K562 (cell line): ENCODE measurements around the gene TPGS1. TPM values are rescaled to one million over a fixed set of nuclear protein-coding genes. Genes with fewer than 3 reads are reported as not detected.

ENCODE experiments used
- ATAC-seq: fragments of 200-7000 bp; cut with Tn5 transposase; 3 replicates; pipeline ENCODE4 v1.9.1; 2020; ENCODE audit warnings: moderate library complexity
- BruUV-seq: library from RNA; stranded (reverse); fragments of 400-500 nt; replicated peaks from 2 replicates; lab custom pipeline; 2021; lab: Mats Ljungman, UMichigan
- CTCF ChIA-PET: fragments of 300-600 bp; formaldehyde crosslinking; extraction: SDS; loops from one replicate; lab custom pipeline; 2021; ENCODE audit warnings: low intra/inter-chr PET ratio; lab: Yijun Ruan, JAX
- POLR2A ChIA-PET: fragments of 300-600, 350-650 bp; sonication (Branson Sonifier 250); formaldehyde crosslinking; extraction: SDS; loops from one replicate; lab custom pipeline; 2021; ENCODE audit warnings: antibody characterized with exemption, inconsistent platforms; lab: Yijun Ruan, JAX
- DNase-seq, 4 experiments: peaks; one replicate each; pipeline versions ENCODE4 v3.0.0 to v3.0.0-alpha.2; 2011 to 2018; ENCODE audit warnings: low spot score in 3 of 4, mixed read lengths in 3 of 4; ENCODE audit errors: extremely low read depth in 1 of 4
- FAIRE-seq: peaks from 2 replicates; lab custom pipeline; 2011; peaks lifted over from hg19 to GRCh38; lab: Jason Lieb, UNC
- H2AFZ ChIP-seq: 2 replicates; pipeline ENCODE4 v1.6.0; 2011; ENCODE audit warnings: low read depth, low read length, control low read depth, inconsistent platforms
- H3K27ac ChIP-seq: fragments of 200-600 bp; 3 replicates; pipeline ENCODE4 v1.8.0; 2011; ENCODE audit warnings: low read depth, mild to moderate bottlenecking, control low read depth, inconsistent platforms, low read length, moderate library complexity, mixed read lengths; ENCODE audit errors: extremely low read depth
- H3K27me3 ChIP-seq, 2 experiments: fragments of 300-600 bp in 1 of 2; 2 replicates in 1 of 2; 3 replicates in 1 of 2; pipeline versions ENCODE4 v1.6.0 to v1.8.0; 2011; ENCODE audit warnings: inconsistent platforms in 2 of 2, low read length in 2 of 2, mild to moderate bottlenecking in 1 of 2, mixed read lengths in 1 of 2, moderate library complexity in 1 of 2; ENCODE audit not compliant: control insufficient read depth in 2 of 2, insufficient read depth in 2 of 2
- H3K36me3 ChIP-seq: fragments of 300-600 bp; 3 replicates; pipeline ENCODE4 v1.8.0; 2011; ENCODE audit warnings: mild to moderate bottlenecking, low read length, inconsistent platforms; ENCODE audit not compliant: control insufficient read depth, insufficient read depth
- H3K4me1 ChIP-seq, 2 experiments: fragments of 200-600 bp in 1 of 2; replicated peaks in 1 of 2; 2 replicates in 1 of 2; 3 replicates in 1 of 2; pipeline versions ENCODE4 v1.5.1 to v1.8.0; 2011; ENCODE audit warnings: inconsistent platforms in 2 of 2, low read length in 2 of 2, mild to moderate bottlenecking in 1 of 2, mixed read lengths in 1 of 2, moderate library complexity in 1 of 2; ENCODE audit not compliant: control insufficient read depth in 2 of 2, insufficient read depth in 2 of 2
- H3K4me2 ChIP-seq: 2 replicates; pipeline ENCODE4 v1.6.1; 2011; ENCODE audit warnings: low read length, control low read depth, inconsistent platforms, mixed read lengths; ENCODE audit not compliant: insufficient read depth
- H3K4me3 ChIP-seq: fragments of 200-600 bp; sonication (generic), shearing (Covaris generic); 2 replicates; pipeline ENCODE4 v1.5.1; 2016; ENCODE audit warnings: control low read depth, inconsistent platforms
- H3K79me2 ChIP-seq: fragments of 200-600 bp; 3 replicates; pipeline ENCODE4 v1.8.0; 2011; ENCODE audit warnings: low read length, inconsistent platforms; ENCODE audit not compliant: control insufficient read depth, insufficient read depth
- H3K9ac ChIP-seq, 2 experiments: 2 replicates each; pipeline versions ENCODE4 v1.6.0 to v1.6.1; 2011; ENCODE audit warnings: low read depth in 2 of 2, low read length in 2 of 2, control low read depth in 1 of 2, inconsistent platforms in 1 of 2, mild to moderate bottlenecking in 1 of 2, mixed read lengths in 1 of 2; ENCODE audit not compliant: insufficient read depth in 1 of 2
- H3K9me1 ChIP-seq: one replicate; pipeline ENCODE4 v1.6.0; 2011; ENCODE audit warnings: inconsistent platforms, mild to moderate bottlenecking, low read length, moderate library complexity; ENCODE audit not compliant: control insufficient read depth, insufficient read depth
- H3K9me3 ChIP-seq: replicated peaks from 2 replicates; pipeline ENCODE4 v1.5.1; 2011; ENCODE audit warnings: low read depth, low read length, inconsistent platforms; ENCODE audit not compliant: control insufficient read depth, insufficient read depth
- H4K20me1 ChIP-seq: replicated peaks from 2 replicates; pipeline ENCODE4 v1.6.1; 2011; ENCODE audit warnings: low read length, inconsistent platforms, mixed read lengths; ENCODE audit not compliant: control insufficient read depth, insufficient read depth
- ASH1L ChIP-seq: fragments of 450-650 bp; IDR thresholded peaks from 2 replicates; pipeline ENCODE4 v1.6.1; 2018; ENCODE audit warnings: borderline replicate concordance, mild to moderate bottlenecking, low read depth; ENCODE audit not compliant: partially characterized antibody
- BCOR ChIP-seq: fragments of 450-650 bp; IDR thresholded peaks from 2 replicates; pipeline ENCODE4 v1.6.1; 2016
- E2F3 ChIP-seq: fragments of 250-450 bp; sonication (Bioruptor Pico); IDR thresholded peaks from 2 replicates; pipeline ENCODE4 v1.4.0; 2020; ENCODE audit warnings: mild to moderate bottlenecking
- FOXK2 ChIP-seq, 2 experiments: fragments of 450-650 bp; IDR thresholded peaks in 1 of 2; conservative IDR thresholded peaks in 1 of 2; 2 replicates each; pipeline ENCODE4 v1.6.1; 2016; ENCODE audit warnings: low read depth in 2 of 2, mild to moderate bottlenecking in 1 of 2
- KDM5B ChIP-seq: fragments of 200-600 bp; sonication (generic); IDR thresholded peaks from 2 replicates; pipeline ENCODE4 v1.6.1; 2012; ENCODE audit warnings: low read depth, mild to moderate bottlenecking, moderate library complexity, low read length, control low read depth, inconsistent platforms; ENCODE audit not compliant: insufficient replicate concordance
- MAFF ChIP-seq: IDR thresholded peaks from 2 replicates; pipeline ENCODE4 v1.6.1; 2012; ENCODE audit warnings: low read length, improper control_type of control experiment
- SPI1 ChIP-seq: IDR thresholded peaks from 2 replicates; pipeline ENCODE4 v1.6.1; 2011; ENCODE audit warnings: low read depth, low read length, control low read depth, borderline replicate concordance
- SRSF1 ChIP-seq: fragments of 200-400 bp; formaldehyde crosslinking; IDR thresholded peaks from 2 replicates; pipeline ENCODE4 v1.6.1; 2017; ENCODE audit warnings: mild to moderate bottlenecking, low read depth, low read length, moderate library complexity
- ZFP30 ChIP-seq: fragments of 250-450 bp; sonication (Bioruptor Pico); IDR thresholded peaks from 2 replicates; pipeline ENCODE4 v1.8.0; 2022; ENCODE audit warnings: moderate library complexity, mild to moderate bottlenecking, inconsistent platforms, borderline replicate concordance
- WGBS: fragments of 100-300 bp; shearing (Covaris generic); methylation state at CpG from one replicate; pipeline ENCODE4 v1.1.6; 2016; ENCODE audit warnings: low coverage, mixed read lengths; ENCODE audit not compliant: insufficient coverage; ENCODE audit errors: missing lambda C conversion rate; 5-methylcytosine and 5-hydroxymethylcytosine counted together
- in situ Hi-C: fragments of 300-500 bp; cut with MboI; formaldehyde crosslinking; loops from 4 replicates; pipeline ENCODE4 v1.15.0; 2018; ENCODE audit warnings: inconsistent platforms, mixed read lengths
- intact Hi-C: fragments of 100-400 bp; cut with micrococcal nuclease; formaldehyde crosslinking; loops from 2 replicates; pipeline ENCODE4 v1.14.2; 2022
- polyA plus RNA-seq, 8 experiments: library from polyadenylated mRNA; depleted of rRNA in 4 of 8; stranded (reverse) in 5 of 8; unstranded in 3 of 8; fragments of >200 nt; fragmentation: Nextera tagmentation in 2 of 8; fragmentation: Illumina TruSeq in 1 of 8; extraction: Ambion mirVana in 2 of 8; extraction: Trizol in 1 of 8; gene quantifications; 2 replicates each; pipeline versions ENCODE4 v1.2.1 to v1.2.3, GENCODE V29; 2011 to 2014; ENCODE audit warnings: inconsistent platforms in 1 of 8, missing spikeins in 1 of 8
- total RNA-seq, 7 experiments: library from RNA; depleted of rRNA in 6 of 7; stranded (reverse); fragments of >200 nt in 6 of 7; fragmentation: Illumina TruSeq in 2 of 7; extraction: Trizol in 2 of 7; gene quantifications; 2 replicates each; pipeline versions ENCODE4 v1.2.1 to v1.2.3, GENCODE V29; 2011 to 2021; ENCODE audit warnings: low replicate concordance in 1 of 7
- TF ChIP-seq, protein P1 (sequence below): fragments of 450-650 bp; IDR thresholded peaks from 2 replicates; pipeline ENCODE4 v1.6.1; 2016; ENCODE audit warnings: antibody characterized with exemption
- TF ChIP-seq, protein P2 (sequence below): sonication (generic); formaldehyde crosslinking; IDR thresholded peaks from 2 replicates; pipeline ENCODE4 v1.8.1; 2023; ENCODE audit warnings: mild to moderate bottlenecking, missing genetic modification reagents
- TF ChIP-seq, protein P3 (sequence below): fragments of 450-650 bp; formaldehyde crosslinking; IDR thresholded peaks from 2 replicates; pipeline ENCODE4 v1.4.0; 2022; ENCODE audit warnings: missing genetic modification characterization
- TF ChIP-seq, protein P4 (sequence below): fragments of 250-450 bp; sonication (Bioruptor Pico); IDR thresholded peaks from 2 replicates; pipeline ENCODE4 v1.4.0; 2020; ENCODE audit warnings: mild to moderate bottlenecking

TPGS1 gene
- total and polyA plus RNA-seq, 9 of the 15 experiments (the other 6 are each of a cell fraction or from before 2014, with no cell fraction given) = 0.30 to 31.6 (median 1.2) TPM; not detected in 2

DNA sequence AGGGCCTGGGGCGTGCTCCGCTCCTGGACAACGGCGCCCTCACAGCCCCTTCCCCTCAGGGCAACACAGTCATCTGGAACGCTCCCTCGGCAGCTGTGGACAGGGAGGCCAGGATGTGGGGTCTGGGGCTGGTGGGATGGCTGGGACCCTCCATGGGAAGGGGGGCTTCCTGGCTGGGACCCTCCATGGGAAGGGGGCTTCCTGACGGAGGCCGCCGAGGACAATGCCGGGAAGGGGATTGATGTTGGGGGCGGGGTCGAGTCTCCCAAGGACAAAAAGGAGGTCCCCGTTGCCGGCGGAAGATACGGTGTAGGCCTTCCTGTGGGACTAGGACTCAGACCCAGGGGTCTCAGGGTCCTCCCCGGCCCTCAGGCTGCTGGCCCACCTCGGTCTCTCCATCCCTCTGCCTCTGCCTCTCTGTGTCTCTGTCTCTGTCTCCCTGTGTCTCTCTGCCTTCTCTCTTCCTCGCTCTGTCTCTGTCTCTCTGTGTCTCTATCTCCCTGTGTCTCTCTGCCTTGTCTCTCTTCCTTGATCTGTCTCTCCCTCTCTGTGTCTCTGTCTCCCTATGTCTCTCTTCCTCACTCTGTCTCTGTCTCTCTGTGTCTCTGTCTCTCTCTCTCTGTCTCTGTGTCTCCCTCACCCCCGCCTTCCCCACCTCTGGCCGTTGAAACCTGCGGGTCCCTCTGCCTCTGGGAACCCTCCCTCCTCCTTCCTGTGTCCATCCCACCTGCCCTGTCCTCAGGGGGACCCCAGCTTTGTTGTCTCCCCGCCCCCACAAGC, 13.7 kb upstream of the TPGS1 start:
- FAIRE-seq = no peak
- H3K9ac ChIP-seq = no peak overlapping the region
- no peak overlapping the region for H3K4me2 ChIP-seq
- H3K4me3 ChIP-seq = no peak overlapping the region
- H3K9me1 ChIP-seq = no peaks in the 10 kb centered on the region
- ATAC-seq = no peak
- no peaks in the 10 kb centered on the region for H3K36me3 ChIP-seq
- H3K27ac ChIP-seq = no peak overlapping the region
- WGBS = 70% methylated on average over 10 of the region's 23 CpGs
- H3K79me2 ChIP-seq = peaks cover 2% of the 10 kb centered on the region; the same call in 1 of the 3 replicates
- no peaks in the 10 kb centered on the region for H3K9me3 ChIP-seq
- no peak overlapping the region for H2AFZ ChIP-seq
- ChIA-PET POLR2A (no interaction called here), CTCF (no interaction called here)
- H3K27me3 ChIP-seq = no peaks in the 10 kb centered on the region
- intact Hi-C loops = no loop called here
- no TSS peak for BruUV-seq
- DNase-seq = no peak
- H3K4me1 ChIP-seq = peaks cover 0 to 69% of the 10 kb centered on the region in 2 experiments; a peak in 3 of 5 replicates
- in situ Hi-C loops = no loop called here
- H4K20me1 ChIP-seq = no peaks in the 10 kb centered on the region
- TF ChIP-seq SPI1 (no peak), FOXK2 (conservative IDR thresholded peaks at IDR 0.05 in 1 of 2, IDR thresholded peaks at IDR 0.05 in 1 of 2; ENCODE audit: low read depth in 2 of 2) (no peak), SRSF1 (no peak), BCOR (peak; percentile 72), E2F3 (CRISPR knock-in tag) (no peak), MAFF (no peak), ZFP30 (CRISPR knock-in tag) (no peak), ASH1L (no peak), KDM5B (no peak)
- TF ChIP-seq, protein P1, sequence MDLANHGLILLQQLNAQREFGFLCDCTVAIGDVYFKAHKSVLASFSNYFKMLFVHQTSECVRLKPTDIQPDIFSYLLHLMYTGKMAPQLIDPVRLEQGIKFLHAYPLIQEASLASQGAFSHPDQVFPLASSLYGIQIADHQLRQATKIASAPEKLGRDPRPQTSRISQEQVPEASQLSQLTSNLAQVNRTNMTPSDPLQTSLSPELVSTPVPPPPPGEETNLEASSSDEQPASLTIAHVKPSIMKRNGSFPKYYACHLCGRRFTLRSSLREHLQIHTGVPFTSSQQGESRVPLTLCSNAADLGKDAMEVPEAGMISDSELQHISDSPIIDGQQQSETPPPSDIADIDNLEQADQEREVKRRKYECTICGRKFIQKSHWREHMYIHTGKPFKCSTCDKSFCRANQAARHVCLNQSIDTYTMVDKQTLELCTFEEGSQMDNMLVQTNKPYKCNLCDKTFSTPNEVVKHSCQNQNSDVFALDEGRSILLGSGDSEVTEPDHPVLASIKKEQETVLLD = no peak
- TF ChIP-seq, protein P2, sequence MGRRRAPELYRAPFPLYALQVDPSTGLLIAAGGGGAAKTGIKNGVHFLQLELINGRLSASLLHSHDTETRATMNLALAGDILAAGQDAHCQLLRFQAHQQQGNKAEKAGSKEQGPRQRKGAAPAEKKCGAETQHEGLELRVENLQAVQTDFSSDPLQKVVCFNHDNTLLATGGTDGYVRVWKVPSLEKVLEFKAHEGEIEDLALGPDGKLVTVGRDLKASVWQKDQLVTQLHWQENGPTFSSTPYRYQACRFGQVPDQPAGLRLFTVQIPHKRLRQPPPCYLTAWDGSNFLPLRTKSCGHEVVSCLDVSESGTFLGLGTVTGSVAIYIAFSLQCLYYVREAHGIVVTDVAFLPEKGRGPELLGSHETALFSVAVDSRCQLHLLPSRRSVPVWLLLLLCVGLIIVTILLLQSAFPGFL (CRISPR knock-in tag) = no peak
- TF ChIP-seq, protein P3, sequence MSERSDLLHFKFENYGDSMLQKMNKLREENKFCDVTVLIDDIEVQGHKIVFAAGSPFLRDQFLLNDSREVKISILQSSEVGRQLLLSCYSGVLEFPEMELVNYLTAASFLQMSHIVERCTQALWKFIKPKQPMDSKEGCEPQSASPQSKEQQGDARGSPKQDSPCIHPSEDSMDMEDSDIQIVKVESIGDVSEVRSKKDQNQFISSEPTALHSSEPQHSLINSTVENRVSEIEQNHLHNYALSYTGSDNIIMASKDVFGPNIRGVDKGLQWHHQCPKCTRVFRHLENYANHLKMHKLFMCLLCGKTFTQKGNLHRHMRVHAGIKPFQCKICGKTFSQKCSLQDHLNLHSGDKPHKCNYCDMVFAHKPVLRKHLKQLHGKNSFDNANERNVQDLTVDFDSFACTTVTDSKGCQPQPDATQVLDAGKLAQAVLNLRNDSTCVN = 0 out of 2 replicates have a peak, but pooled peaks have one; percentile 44
- TF ChIP-seq, protein P4, sequence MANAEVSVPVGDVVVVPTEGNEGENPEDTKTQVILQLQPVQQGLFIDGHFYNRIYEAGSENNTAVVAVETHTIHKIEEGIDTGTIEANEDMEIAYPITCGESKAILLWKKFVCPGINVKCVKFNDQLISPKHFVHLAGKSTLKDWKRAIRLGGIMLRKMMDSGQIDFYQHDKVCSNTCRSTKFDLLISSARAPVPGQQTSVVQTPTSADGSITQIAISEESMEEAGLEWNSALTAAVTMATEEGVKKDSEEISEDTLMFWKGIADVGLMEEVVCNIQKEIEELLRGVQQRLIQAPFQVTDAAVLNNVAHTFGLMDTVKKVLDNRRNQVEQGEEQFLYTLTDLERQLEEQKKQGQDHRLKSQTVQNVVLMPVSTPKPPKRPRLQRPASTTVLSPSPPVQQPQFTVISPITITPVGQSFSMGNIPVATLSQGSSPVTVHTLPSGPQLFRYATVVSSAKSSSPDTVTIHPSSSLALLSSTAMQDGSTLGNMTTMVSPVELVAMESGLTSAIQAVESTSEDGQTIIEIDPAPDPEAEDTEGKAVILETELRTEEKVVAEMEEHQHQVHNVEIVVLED (CRISPR knock-in tag) = no peak
